MM.1S (cell line): ENCODE results near the gene PTGIR.

Experiments
- DNase-seq: peaks from one replicate; pipeline ENCODE4 v3.0.0-alpha.2; 2015
- H2AFZ ChIP-seq: fragments of 300-600 bp; sonication (generic); 2 replicates; pipeline ENCODE4 v1.6.0; 2016; ENCODE audit warnings: antibody characterized with exemption, low read length
- H3F3A ChIP-seq: fragments of 300-600 bp; sonication (generic); 2 replicates; pipeline ENCODE4 v1.6.1; 2016; ENCODE audit warnings: mild to moderate bottlenecking, antibody characterized with exemption, low read length, moderate library complexity, mixed read lengths; ENCODE audit not compliant: insufficient read depth
- H3K27ac ChIP-seq: fragments of 300-600 bp; sonication (generic); 2 replicates; pipeline ENCODE4 v1.5.1; 2016; ENCODE audit warnings: mild to moderate bottlenecking, low read length
- H3K27me3 ChIP-seq: fragments of 300-600 bp; sonication (generic); replicated peaks from 2 replicates; pipeline ENCODE4 v1.6.0; 2016; ENCODE audit warnings: low read length; ENCODE audit not compliant: insufficient read depth
- H3K36me3 ChIP-seq: fragments of 300-600 bp; sonication (generic); replicated peaks from 2 replicates; pipeline ENCODE4 v1.6.1; 2016; ENCODE audit warnings: mild to moderate bottlenecking, low read length, mixed read lengths; ENCODE audit not compliant: insufficient read depth
- H3K4me1 ChIP-seq: fragments of 300-600 bp; sonication (generic); 2 replicates; pipeline ENCODE4 v1.6.1; 2016; ENCODE audit warnings: low read length, mixed read lengths
- H3K4me2 ChIP-seq: fragments of 300-600 bp; sonication (generic); 2 replicates; pipeline ENCODE4 v1.6.0; 2016; ENCODE audit warnings: low read depth, low read length
- H3K4me3 ChIP-seq: fragments of 300-600 bp; sonication (generic); 2 replicates; pipeline ENCODE4 v1.5.1; 2016; ENCODE audit warnings: low read length, mixed read lengths
- H3K79me2 ChIP-seq: fragments of 300-600 bp; sonication (generic); 2 replicates; pipeline ENCODE4 v1.6.1; 2016; ENCODE audit warnings: mixed run types, low read length, mixed read lengths
- H3K9ac ChIP-seq: fragments of 300-600 bp; sonication (generic); 2 replicates; pipeline ENCODE4 v1.6.1; 2016; ENCODE audit warnings: low read length, mixed read lengths
- H3K9me2 ChIP-seq: fragments of 300-600 bp; sonication (generic); replicated peaks from 2 replicates; pipeline ENCODE4 v1.6.1; 2016; ENCODE audit warnings: mild to moderate bottlenecking, low read length, mixed read lengths; ENCODE audit not compliant: insufficient read depth
- H3K9me3 ChIP-seq: fragments of 300-600 bp; sonication (generic); replicated peaks from 2 replicates; pipeline ENCODE4 v1.6.1; 2016; ENCODE audit warnings: mild to moderate bottlenecking, low read length, mixed read lengths; ENCODE audit not compliant: insufficient read depth
- H4K20me1 ChIP-seq: fragments of 300-600 bp; sonication (generic); 2 replicates; pipeline ENCODE4 v1.6.1; 2016; ENCODE audit warnings: mild to moderate bottlenecking, low read length, moderate library complexity, mixed read lengths; ENCODE audit not compliant: insufficient read depth
- EZH2 ChIP-seq: fragments of 300-600 bp; sonication (generic); optimal IDR thresholded peaks from 2 replicates; pipeline ENCODE3; 2017; ENCODE audit warnings: low read depth, mild to moderate bottlenecking, antibody characterized with exemption, low read length, mixed read lengths
- EZH2phosphoT487 ChIP-seq: fragments of 300-600 bp; sonication (generic); IDR thresholded peaks from 2 replicates; pipeline ENCODE4 v1.6.1; 2018; ENCODE audit warnings: antibody characterized with exemption, low read length
- TF ChIP-seq, protein P1 (sequence below): fragments of 300-600 bp; sonication (generic); IDR thresholded peaks from 2 replicates; pipeline ENCODE4 v1.5.1; 2016; ENCODE audit warnings: antibody characterized with exemption, low read length, mixed read lengths

The PTGIR gene

DNA sequence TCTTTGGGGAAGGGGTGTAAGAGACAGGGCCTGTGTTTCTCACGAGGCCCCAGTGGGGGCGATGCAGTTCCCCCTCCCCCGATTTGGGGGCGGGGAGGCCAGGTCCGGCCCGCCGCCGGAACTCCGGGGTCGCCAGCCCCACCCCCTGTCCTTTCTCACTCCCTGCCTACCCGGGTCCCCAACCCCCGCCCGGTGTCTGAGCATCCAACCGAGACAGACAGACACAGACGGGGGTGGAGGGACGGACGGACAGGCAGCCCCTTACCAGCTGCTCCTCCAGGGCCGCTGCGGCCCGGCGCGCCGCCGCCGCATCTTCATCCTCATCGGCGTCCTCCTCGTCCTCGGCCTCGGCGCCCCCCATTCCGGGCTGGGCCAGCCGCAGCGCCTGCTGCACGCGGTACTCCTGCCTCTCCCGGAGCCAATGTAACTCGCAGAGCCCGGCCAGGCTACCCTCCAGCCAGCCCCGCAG is 35.7 kb upstream of the PTGIR start:
- no peak for DNase-seq

DNA sequence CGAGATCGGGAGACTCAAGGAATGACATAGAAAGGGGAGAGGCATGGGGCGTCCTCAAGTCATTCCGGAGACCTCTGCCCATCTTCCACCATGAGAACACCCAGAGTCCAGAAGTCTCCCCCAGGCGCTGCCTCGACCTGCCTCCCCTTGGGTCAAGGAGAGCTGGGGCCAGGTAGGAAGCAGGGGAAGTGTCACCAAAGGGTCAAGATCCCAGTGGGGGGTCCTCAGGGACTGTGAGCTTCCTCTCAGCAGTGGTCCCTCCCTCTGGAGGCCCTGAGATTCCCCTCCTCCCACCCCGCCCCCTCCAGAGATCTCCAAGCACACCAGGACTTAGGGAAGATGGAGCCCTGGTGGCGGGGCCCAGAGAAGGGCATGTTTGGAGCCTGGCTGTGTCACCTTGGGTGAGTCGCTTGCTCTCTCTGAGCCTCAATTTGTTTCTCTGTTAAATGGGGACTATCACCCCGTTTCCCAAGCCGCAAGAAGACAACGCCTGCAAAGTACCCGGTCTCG is 35.2 kb upstream of the PTGIR start:
- Histone ChIP-seq H3K79me2 (no peaks in the 10 kb centered on the region), H3K4me1 (peaks cover 19% of the 10 kb centered on the region), H4K20me1 (no peaks in the 10 kb centered on the region), H2AFZ (no peak overlapping the region; the same call in 1 of the 2 replicates), H3K4me2 (peak overlapping the region; percentile 99; the same call in 1 of the 2 replicates), H3K9me2 (no peaks in the 10 kb centered on the region), H3K4me3 (no peak overlapping the region; the same call in 1 of the 2 replicates), H3K36me3 (no peaks in the 10 kb centered on the region), H3K9ac (no peak overlapping the region), H3K27ac (no peak overlapping the region), H3K9me3 (no peaks in the 10 kb centered on the region), H3K27me3 (peaks cover 71% of the 10 kb centered on the region), H3F3A (peaks cover 14% of the 10 kb centered on the region)
- TF ChIP-seq, protein P1, sequence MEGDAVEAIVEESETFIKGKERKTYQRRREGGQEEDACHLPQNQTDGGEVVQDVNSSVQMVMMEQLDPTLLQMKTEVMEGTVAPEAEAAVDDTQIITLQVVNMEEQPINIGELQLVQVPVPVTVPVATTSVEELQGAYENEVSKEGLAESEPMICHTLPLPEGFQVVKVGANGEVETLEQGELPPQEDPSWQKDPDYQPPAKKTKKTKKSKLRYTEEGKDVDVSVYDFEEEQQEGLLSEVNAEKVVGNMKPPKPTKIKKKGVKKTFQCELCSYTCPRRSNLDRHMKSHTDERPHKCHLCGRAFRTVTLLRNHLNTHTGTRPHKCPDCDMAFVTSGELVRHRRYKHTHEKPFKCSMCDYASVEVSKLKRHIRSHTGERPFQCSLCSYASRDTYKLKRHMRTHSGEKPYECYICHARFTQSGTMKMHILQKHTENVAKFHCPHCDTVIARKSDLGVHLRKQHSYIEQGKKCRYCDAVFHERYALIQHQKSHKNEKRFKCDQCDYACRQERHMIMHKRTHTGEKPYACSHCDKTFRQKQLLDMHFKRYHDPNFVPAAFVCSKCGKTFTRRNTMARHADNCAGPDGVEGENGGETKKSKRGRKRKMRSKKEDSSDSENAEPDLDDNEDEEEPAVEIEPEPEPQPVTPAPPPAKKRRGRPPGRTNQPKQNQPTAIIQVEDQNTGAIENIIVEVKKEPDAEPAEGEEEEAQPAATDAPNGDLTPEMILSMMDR = no peak
- TF ChIP-seq EZH2phosphoT487 (no peak), EZH2 (no peak)
- DNase-seq = no peak

More for the DNA sequence above, 35.7 kb upstream of the PTGIR start:
- H4K20me1 ChIP-seq = no peaks in the 10 kb centered on the region
- H3K27me3 ChIP-seq = peaks cover 66% of the 10 kb centered on the region
- peak overlapping the region; percentile 99 for H3K4me2 ChIP-seq
- no peak overlapping the region for H3K27ac ChIP-seq
- H3F3A ChIP-seq = peaks cover 14% of the 10 kb centered on the region
- H3K4me1 ChIP-seq = peaks cover 19% of the 10 kb centered on the region
- TF ChIP-seq, protein P1 = no peak
- TF ChIP-seq EZH2phosphoT487 (no peak), EZH2 (peak; percentile 83)
- H3K4me3 ChIP-seq = peak overlapping the region; percentile 57
- no peaks in the 10 kb centered on the region for H3K36me3 ChIP-seq
- no peak overlapping the region for H3K9ac ChIP-seq
- H2AFZ ChIP-seq = peak overlapping the region; percentile 75
- no peaks in the 10 kb centered on the region for H3K79me2 ChIP-seq
- no peaks in the 10 kb centered on the region for H3K9me2 ChIP-seq
- no peaks in the 10 kb centered on the region for H3K9me3 ChIP-seq

DNA sequence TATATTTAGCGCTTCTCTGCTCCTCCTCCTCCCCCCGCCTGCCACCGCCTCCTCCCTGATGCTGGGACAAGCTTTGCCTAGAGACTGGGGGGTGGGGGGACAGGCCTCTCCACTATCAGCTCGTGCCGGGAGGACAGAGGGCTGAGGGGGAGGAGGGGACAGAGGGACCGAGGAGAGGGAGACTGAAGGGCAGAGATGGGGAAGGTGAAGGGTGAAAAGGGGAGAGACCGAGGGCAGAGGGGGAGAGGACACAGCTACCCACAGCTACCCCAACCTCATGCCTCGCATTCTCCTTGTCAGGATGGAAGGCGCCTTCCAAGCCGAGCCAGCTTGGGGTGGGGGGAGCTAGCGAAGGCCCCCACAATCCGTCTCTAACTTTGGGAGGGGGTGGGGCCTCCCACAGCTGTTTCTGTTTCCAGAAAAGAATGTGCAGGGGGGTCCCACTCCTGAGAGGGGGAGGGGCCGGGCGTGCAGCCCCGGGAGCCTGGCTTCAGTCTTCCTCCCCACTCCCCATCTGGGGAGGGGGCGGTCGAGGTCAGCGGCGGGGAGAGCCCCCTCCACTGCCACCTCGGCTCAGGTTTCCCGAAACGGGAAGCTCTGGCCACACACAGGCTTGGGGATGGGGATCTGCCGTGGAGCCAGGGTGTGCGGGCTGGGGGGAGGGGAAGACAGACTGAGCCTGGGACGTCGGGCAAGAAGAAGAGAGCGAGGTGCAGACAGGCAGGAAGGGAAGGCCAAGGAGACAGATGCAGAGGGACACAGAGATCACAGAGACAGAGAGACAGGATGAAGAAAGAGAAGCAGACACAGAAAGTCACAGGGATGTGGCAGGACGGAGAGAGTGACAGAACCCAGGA is 34.5 kb upstream of the PTGIR start:
- Histone ChIP-seq H3K9me3 (no peaks in the 10 kb centered on the region), H3K9ac (no peak overlapping the region), H3K4me2 (peak overlapping the region; percentile 99; the same call in 1 of the 2 replicates), H3F3A (peaks cover 14% of the 10 kb centered on the region), H3K79me2 (no peaks in the 10 kb centered on the region), H3K27me3 (peaks cover 72% of the 10 kb centered on the region), H2AFZ (no peak overlapping the region), H3K4me1 (peaks cover 19% of the 10 kb centered on the region), H3K4me3 (no peak overlapping the region), H3K9me2 (no peaks in the 10 kb centered on the region), H3K27ac (no peak overlapping the region), H4K20me1 (no peaks in the 10 kb centered on the region), H3K36me3 (no peaks in the 10 kb centered on the region)
- no peak for DNase-seq
- TF ChIP-seq, protein P1 = no peak
- TF ChIP-seq EZH2phosphoT487 = no peak
- TF ChIP-seq EZH2 = no peak
